GM12872 (cell line): ENCODE measurements around the gene SNRPA.

Source experiments
- CTCF ChIP-seq: IDR thresholded peaks from 3 replicates; pipeline ENCODE4 v1.5.1; 2011; ENCODE audit warnings: low read depth, mild to moderate bottlenecking, low read length, moderate library complexity; ENCODE audit not compliant: insufficient read depth

Gene SNRPA

GRCh38 chr19:40717325-40717879, 33.6 kb upstream of the SNRPA start:
- no peak for TF ChIP-seq CTCF

GRCh38 chr19:40717880-40718773, 32.9 kb upstream of the SNRPA start:
- TF ChIP-seq CTCF, result no peak

GRCh38 chr19:40718774-40719391, 32.1 kb upstream of the SNRPA start:
- no peak for TF ChIP-seq CTCF

GRCh38 chr19:40719414-40719894, 31.5 kb upstream of the SNRPA start:
- no peak for TF ChIP-seq CTCF

- no peak for TF ChIP-seq CTCF
Observed at GRCh38 chr19:40721140-40721486, 29.9 kb upstream of the SNRPA start.

- TF ChIP-seq CTCF, result no peak
Observed at GRCh38 chr19:40721936-40722661, 28.9 kb upstream of the SNRPA start.
